Measurements from ENCODE around the gene LMBR1.

DNA sequence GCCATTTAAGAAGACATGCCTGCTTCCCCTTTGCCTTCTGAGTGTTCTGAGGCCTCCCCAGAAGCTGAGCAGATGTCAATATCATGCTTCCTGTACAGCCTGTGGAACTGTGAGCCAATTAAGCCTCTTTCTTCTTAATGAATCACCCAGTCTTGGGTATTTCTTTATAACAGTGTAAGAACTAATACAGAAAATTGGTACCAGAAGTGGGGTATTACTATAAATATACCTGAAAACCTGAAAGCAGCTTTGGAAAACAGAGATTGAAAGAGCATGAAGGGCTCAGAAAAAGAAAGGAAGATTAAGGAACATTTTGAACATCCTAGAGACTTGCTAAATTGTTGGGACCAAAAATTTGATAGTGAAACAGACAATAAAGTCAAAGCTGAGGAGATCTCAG is 264.4 kb downstream of the LMBR1 start:
- TF ChIP-seq, protein P1, sequence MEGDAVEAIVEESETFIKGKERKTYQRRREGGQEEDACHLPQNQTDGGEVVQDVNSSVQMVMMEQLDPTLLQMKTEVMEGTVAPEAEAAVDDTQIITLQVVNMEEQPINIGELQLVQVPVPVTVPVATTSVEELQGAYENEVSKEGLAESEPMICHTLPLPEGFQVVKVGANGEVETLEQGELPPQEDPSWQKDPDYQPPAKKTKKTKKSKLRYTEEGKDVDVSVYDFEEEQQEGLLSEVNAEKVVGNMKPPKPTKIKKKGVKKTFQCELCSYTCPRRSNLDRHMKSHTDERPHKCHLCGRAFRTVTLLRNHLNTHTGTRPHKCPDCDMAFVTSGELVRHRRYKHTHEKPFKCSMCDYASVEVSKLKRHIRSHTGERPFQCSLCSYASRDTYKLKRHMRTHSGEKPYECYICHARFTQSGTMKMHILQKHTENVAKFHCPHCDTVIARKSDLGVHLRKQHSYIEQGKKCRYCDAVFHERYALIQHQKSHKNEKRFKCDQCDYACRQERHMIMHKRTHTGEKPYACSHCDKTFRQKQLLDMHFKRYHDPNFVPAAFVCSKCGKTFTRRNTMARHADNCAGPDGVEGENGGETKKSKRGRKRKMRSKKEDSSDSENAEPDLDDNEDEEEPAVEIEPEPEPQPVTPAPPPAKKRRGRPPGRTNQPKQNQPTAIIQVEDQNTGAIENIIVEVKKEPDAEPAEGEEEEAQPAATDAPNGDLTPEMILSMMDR (conservative IDR thresholded peaks at IDR 0.05; ENCODE audit: low read depth, low read length): no peak
- no peak for TF ChIP-seq FOS (IDR thresholded peaks at IDR 0.05; ENCODE audit: low read depth, low read length)
- no peak for TF ChIP-seq CHD1 (IDR thresholded peaks at IDR 0.05; ENCODE audit: low read depth, low read length)
- no peak for TF ChIP-seq RAD21 (IDR thresholded peaks at IDR 0.05; ENCODE audit: low read length)
- TF ChIP-seq POLR2A (IDR thresholded peaks at IDR 0.05; ENCODE audit: low read depth, low read length): no peak

All from IMR-90 (cell line).